ENCODE data around the gene PLOD2.
"Not testable (repeated sequence)": the region's sequence is repeated elsewhere in the genome, so short reads cannot be mapped to it uniquely, and the experiment has no call there.

The PLOD2 gene

GRCh38 chr3:146134348-146135117 lies 26.5 kb downstream of the PLOD2 start:
- no peak for DNase-seq

DNA sequence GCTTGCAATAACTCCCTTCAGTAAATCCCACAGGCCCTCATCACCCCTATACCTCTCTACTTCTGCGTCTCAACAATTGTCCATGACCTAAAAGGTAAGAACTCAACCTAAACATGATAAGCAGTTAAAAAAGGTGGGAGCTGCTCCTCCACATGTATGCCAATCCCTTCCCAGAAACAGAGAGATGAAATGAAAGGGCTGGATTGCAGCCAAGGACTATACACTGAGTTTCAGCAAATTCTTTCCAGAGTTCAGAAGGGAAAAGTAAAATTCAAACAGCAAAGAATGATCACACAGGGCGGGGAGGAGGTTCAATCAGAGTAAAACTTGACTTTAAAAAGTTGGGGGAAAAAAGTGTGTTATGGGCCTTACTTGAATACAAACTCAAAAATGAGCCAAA lies 27.5 kb downstream of the PLOD2 start:
- DNase-seq = no peak

GRCh38 chr3:146131616-146132410 lies 29.2 kb downstream of the PLOD2 start:
- no peak for DNase-seq

DNA sequence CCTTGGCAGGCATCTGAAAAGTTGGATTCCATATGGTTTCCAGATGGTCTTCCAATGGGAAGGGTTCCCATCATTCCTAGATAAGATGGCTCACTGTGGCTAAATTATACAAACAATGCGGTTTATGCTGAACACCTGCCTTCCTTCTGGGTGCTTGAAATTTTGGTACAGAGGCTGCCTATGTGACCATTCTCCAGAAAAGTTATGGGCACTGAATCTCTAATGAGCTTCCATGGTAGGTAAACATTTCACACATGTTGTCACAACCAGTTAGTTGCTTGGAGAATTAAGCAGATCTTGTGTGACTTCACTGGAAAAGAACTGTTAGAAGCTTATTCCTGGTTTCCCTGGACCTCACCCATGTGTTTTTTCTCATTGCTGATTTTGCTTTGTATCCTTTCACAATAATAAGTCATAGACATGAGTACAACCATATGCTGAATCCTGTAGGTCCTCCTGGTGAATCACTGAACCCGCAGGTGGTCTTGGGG lies 30.1 kb downstream of the PLOD2 start:
- DNase-seq = no peak

DNA sequence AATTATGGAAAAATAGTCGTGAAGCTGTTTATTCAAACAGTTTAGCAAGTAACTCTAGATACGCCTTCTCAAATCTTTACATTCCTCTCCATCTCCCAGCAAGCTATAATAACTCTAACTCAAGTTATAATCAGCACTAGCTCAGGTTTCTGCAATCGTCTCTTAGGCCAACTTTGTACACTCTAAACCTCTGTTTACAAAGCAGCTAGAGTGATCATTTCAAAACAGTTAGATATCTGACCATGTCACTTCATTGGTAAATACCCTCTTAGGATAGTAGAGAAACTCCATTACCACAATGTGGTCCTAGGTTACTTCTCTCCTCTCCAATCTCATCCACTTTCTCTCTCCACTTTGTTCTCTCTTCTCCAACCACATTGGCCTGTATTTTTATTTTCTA lies 31.2 kb downstream of the PLOD2 start:
- no peak for DNase-seq

DNA sequence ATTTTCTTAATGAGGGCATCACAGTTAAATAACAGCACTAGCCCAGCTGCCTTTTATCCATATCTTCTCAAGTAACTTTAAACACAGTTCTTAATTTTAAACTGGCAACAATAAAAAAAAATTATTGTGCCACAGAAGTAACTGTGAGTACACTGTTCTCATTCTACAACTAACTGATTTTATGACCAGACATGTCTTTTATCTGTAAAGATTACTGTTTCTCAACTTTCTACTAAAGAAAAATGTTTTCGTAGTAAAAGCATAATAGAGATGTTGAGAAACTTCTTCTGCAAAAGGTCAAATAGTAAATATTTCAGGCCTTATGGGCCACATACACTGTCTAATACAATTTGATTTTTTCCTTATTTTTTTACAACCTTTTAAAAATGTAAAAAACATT lies 32.0 kb downstream of the PLOD2 start:
- no peak for DNase-seq

DNA sequence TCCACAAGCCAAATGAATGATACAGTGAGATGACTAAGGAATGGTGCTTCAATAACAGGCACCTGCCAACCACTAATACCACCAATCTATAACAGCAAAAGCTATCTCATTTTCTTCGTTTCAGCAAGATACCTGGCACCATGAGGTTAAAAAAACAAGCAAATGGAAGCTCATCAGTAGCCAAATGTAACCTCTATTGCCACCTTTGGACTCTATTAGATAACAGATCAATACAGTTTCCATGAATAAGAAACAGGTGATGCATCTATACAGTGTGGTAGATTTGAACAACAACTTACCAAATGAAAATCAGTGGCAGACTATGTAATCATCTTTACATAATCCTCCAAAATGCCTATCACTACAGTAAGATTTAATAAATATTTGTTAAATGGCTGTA lies 32.8 kb downstream of the PLOD2 start:
- DNase-seq = no peak

- DNase-seq = no peak
These were observed 35.0 kb downstream of the PLOD2 start for GRCh38 chr3:146125951-146126350.

DNA sequence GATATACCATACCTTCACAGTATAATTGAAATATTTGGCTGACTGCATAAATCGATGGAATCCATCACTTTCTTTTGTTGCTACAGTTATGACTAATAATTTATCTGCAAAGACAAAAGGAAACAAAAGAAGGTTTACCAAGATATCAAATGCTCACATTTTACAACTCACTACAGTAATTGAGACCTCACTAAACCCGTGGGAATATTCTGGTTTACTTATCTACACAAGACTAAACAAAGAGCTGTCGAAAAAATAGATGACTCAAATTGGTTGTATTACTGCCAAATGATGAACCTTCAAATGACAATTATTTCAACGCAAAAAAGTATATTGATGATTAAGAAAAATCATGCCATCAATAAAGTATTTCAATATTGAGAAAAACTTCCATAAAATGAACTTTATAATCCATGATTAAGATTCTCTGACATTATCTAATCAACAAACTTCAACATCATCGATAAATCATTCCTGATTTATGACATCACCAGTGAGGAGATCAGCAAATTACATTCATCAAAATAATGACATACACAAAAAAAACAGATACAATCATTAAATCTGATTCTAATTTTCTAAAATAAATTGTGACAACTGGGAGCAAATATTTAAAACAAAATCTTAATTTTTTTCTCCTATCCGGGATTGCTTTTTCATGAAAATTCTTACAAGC lies 36.7 kb downstream of the PLOD2 start:
- no peak for DNase-seq

DNA sequence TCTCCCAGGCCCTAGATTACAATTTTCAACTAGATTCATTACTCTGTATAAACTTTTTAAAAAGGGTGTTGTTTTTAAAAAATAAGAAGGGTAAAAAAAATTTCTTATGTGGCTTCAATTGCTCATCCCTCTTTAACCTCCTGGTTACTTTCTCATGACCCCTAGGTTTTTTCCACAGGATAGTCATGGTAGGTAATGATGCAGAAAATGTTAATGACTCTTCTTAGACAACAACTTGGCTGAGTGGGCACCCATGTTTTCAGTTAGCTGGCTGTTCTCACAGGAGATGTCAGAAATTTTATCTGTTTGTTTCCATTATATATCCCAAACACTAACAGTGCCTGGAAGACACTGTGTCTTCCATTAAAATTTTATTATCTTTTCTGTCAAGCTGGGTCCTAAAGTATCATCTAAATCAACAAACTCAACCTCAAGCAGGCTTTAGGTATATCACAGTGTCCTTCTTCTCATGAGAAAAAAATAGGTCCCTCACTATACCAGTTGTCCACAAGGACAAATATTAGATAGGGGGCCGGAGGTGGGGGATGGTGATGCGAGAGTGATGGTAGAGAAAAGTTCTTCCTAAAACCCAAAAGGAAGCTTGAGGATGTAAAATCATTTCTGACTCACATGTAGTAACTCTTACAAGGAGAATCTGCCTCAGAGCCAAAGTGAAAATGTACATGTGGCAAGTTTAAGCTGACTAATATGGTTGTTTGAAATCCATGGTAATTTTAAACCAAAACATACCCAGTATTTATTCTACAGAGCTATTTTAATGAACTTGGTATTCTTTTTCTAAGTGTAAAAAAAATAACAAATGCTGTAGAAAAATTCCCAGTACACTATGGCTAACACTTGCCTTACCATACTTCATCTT lies 43.3 kb downstream of the PLOD2 start:
- DNase-seq = no peak

DNA sequence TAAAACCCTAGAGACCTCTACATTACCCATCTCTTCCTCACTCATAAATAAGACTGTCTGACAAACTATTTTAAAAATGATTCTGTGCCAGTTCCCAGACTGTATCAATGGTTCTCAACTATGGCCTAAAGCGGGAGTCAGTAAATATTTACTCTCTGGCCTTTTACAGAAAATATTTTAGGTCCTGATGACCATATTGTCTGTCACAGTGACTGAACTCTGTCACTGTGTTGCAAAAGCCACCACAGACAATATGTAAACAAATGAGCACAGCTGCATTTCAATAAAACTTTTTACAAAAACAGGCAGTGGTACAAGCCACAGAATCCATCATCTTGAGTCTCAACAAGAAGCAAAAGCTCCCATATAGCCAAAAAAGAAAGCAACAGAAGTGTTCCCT lies 45.4 kb downstream of the PLOD2 start:
- DNase-seq = no peak

- DNase-seq = not testable (repeated sequence)
These were observed 47.2 kb downstream of the PLOD2 start for GRCh38 chr3:146113804-146114203.

- no peak for DNase-seq
These were observed 49.6 kb downstream of the PLOD2 start for GRCh38 chr3:146111337-146111736.

- no peak for DNase-seq
These were observed 50.8 kb downstream of the PLOD2 start for GRCh38 chr3:146110161-146110560.

GRCh38 chr3:146106986-146107385 lies 54.0 kb downstream of the PLOD2 start:
- DNase-seq = no peak

DNA sequence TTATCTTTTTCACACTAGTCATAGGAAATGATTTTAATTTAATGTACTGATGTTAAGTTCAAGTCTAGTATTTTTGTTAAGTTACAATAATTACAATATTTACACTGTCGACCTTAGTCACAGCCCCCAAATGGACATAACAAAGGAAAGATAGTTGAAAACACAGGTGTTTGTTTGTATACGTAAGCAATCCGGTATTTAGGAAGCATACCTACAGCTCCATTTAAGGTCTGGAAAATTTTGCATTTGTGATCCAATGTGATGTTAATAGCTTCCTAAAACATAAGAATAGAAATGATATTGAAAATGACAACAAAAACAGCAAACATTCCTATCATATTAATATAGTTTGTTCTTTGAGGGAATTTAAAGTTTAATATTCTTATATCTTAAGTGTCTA lies 56.9 kb downstream of the PLOD2 start:
- DNase-seq = no peak

- no peak for DNase-seq
These were observed 58.1 kb downstream of the PLOD2 start for GRCh38 chr3:146102885-146103284.

GRCh38 chr3:146101538-146101937 lies 59.4 kb downstream of the PLOD2 start:
- no peak for DNase-seq

DNA sequence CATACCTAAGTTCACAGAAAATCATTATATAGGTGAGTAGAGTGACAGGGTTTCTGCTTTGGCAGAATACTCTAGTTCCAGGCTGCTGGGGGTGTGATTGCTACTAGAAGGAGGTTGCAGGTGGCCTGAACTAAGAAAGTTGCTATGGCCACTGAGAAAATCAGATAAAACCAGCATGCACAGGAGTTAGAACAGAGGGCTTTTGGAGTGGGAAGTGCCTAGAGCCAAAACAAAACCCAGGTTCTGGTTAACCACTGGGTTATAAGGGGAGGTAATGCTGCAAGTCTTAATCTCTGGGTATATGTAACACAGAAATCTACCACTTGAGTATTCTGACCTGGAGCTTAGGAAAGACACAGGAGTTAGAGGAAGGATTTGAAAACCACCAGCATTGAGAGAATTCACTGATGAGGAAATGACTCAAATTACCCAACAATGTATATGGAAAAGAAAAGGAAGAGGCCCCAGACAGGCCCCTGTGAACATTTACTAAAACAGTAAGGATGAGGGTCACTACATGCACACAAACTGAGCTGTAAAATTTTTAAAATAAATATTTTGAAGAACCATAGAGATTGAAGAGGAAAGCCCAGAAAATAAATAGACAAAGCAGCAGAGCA lies 60.0 kb downstream of the PLOD2 start:
- no peak for DNase-seq

DNA sequence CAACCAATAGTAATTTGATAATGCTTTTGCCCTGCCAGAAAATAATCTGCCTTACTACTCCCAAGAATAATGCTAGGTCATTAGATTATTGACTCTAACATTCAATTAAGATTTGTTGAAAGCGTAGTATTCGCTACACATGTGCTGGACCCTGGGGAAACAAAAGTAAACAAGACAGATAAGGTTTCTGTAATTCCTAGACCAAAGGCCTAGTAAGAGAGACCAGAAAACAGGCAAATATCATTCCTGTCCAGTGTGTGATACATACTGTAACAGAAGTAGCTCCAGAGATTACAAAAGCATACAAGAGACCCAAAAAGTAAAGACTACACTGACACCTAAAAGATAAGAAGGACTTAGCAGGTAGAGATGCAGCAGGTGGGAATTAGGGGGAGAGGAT lies 60.8 kb downstream of the PLOD2 start:
- no peak for DNase-seq

DNA sequence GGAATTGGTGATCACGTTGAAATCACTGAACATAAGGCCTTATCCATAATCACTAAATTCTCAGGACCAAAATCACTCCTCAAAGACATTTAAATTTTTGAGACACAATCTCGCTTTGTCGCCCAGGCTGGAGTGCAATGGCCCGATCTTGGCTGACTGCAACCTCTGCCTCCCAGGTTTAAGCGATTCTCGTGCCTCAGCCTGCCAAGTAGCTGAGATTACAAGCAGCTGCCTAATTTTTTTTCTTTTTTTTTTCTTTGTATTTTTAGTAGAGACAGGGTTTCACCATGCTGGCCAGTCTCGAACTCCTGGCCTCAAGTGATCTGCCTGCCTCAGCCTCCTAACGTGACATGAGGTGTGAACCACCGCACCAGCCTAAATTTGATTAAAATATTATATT lies 61.7 kb downstream of the PLOD2 start:
- DNase-seq = no peak

DNA sequence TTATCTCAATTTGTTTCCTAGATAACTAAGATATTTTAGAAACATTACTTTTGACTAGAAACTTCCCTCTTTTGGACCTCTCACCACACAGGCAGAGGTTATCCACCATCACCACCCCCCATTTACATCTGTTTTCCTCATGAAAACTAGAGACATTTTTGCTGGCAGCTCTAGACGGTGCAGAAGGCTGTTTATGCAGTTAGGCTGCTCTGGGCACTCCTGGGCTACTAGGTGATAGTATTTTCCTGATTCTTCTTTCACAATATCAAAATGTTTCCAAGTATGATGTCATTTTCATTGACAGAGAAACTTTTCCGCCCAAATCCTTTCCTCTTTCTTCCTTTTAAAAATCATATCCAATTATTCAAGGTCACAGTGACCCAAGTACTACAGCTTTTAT lies 67.1 kb downstream of the PLOD2 start:
- DNase-seq = no peak
